H1 (cell line): ENCODE measurements around the gene CHD9. TPM values are rescaled to one million over a fixed set of nuclear protein-coding genes. Genes with fewer than 3 reads are reported as not detected.

Source experiments
- CTCF ChIP-seq, 3 experiments: IDR thresholded peaks; 1 replicate in 2 of 3; 2 replicates in 1 of 3; pipeline versions ENCODE4 v1.5.1 to v1.6.1; 2011; ENCODE audit warnings: low read length in 3 of 3, mild to moderate bottlenecking in 3 of 3, inconsistent platforms in 2 of 3, low read depth in 1 of 3, moderate library complexity in 1 of 3; ENCODE audit not compliant: insufficient read depth in 1 of 3; ENCODE audit errors: control extremely low read depth in 1 of 3
- PHF8 ChIP-seq: fragments of 200-600 bp; sonication (generic); conservative IDR thresholded peaks from 2 replicates; pipeline ENCODE4 v1.7.1; 2012; ENCODE audit warnings: low read depth, mild to moderate bottlenecking, inconsistent platforms, low read length, moderate library complexity
- SIRT6 ChIP-seq: IDR thresholded peaks from one replicate; pipeline ENCODE4 v1.7.1; 2012; ENCODE audit warnings: low read length, inconsistent platforms
- polyA plus RNA-seq, 7 experiments: library from polyadenylated mRNA; depleted of rRNA in 3 of 7; stranded (reverse) in 5 of 7; unstranded in 2 of 7; fragments of >200 nt in 5 of 7; fragments of 200-250 nt in 2 of 7; gene quantifications; 1 replicate in 5 of 7; 2 replicates in 1 of 7; 4 replicates in 1 of 7; pipeline versions ENCODE4 v1.2.1 to v1.2.3, GENCODE V29; 2011 to 2013; ENCODE audit warnings: missing spikeins in 2 of 7, mixed read lengths in 2 of 7
- total RNA-seq: library from RNA; stranded (reverse); fragmentation: NEBNext Ultra II Directional; extraction: Animal tissue kit (Norgen Biotek cat#: 25700); gene quantifications from 2 replicates; pipeline ENCODE4 v1.2.1, GENCODE V29; 2021

The CHD9 gene
- total and polyA plus RNA-seq, 2 of the 8 experiments (the other 6 are each of a cell fraction or from before 2014, with no cell fraction given) = 9.9 to 32.4 TPM

- TF ChIP-seq CTCF (IDR thresholded peaks at IDR 0.05; ENCODE audit: control extremely low read depth in 1 of 3, insufficient read depth in 1 of 3, low read depth in 1 of 3, low read length in 3 of 3) (no peak), SIRT6 (no peak), PHF8 (no peak)
Observed at GRCh38 chr16:53064081-53064578, 9.3 kb downstream of the CHD9 start (continued).
